Upper lobe of right lung (tissue), 1 donor: ENCODE data around the gene SPDYE1. TPM values are rescaled to one million over a fixed set of nuclear protein-coding genes. Genes with fewer than 3 reads are reported as not detected.
"Not testable (repeated sequence)": the region's sequence is repeated elsewhere in the genome, so short reads cannot be mapped to it uniquely, and the experiment has no call there.

Experiments
- ATAC-seq: fragments of 200-7000 bp; cut with Tn5 transposase; one replicate; pipeline ENCODE4 v1.9.1; 2020; ENCODE audit warnings: mild to moderate bottlenecking, moderate library complexity
- DNase-seq: peaks from one replicate; pipeline ENCODE4 v3.0.0-alpha.2; 2020
- H3K27ac ChIP-seq: fragments of 200-600 bp; one replicate; pipeline ENCODE4 v1.8.0; 2022
- H3K27me3 ChIP-seq: fragments of 200-600 bp; one replicate; pipeline ENCODE4 v1.8.0; 2022; ENCODE audit warnings: mild to moderate bottlenecking
- H3K36me3 ChIP-seq: fragments of 200-600 bp; one replicate; pipeline ENCODE4 v1.8.0; 2022
- H3K4me1 ChIP-seq: fragments of 200-600 bp; one replicate; pipeline ENCODE4 v1.8.0; 2022
- H3K4me3 ChIP-seq: fragments of 200-600 bp; one replicate; pipeline ENCODE4 v1.8.0; 2022; ENCODE audit warnings: mild to moderate bottlenecking
- H3K9me3 ChIP-seq: fragments of 200-600 bp; one replicate; pipeline ENCODE4 v1.8.0; 2022
- CTCF ChIP-seq: fragments of 200-600 bp; IDR thresholded peaks from one replicate; pipeline ENCODE4 v1.8.0; 2022; ENCODE audit warnings: antibody characterized with exemption
- intact Hi-C: fragments of 100-400 bp; cut with DNase I; formaldehyde crosslinking; loops from one replicate; pipeline ENCODE4 v1.11.0; 2022
- long read RNA-seq: library from polyadenylated mRNA; unstranded; transcript quantifications from one replicate; pipeline ENCODE4 v2.0.0, GENCODE V29; 2021
- total RNA-seq: library from RNA; stranded (reverse); fragmentation: NEBNext Ultra II Directional; extraction: Animal tissue kit (Norgen Biotek cat#: 25700); gene quantifications from one replicate; pipeline ENCODE4 v1.2.1, GENCODE V29; 2021
- donor health status: DM: no; HTN: yes; CAD: no; lungs with severe emphysema.

SPDYE1 gene
- not detected for total RNA-seq
- long read RNA-seq, partial matches to known transcripts: 0 of 7 reads
- long read RNA-seq, other reads (novel, unspliced or antisense): 7 of 7 reads

- H3K27ac ChIP-seq, DNase-seq, H3K4me3 ChIP-seq, H3K27me3 ChIP-seq, H3K9me3 ChIP-seq, H3K36me3 ChIP-seq, intact Hi-C loops, H3K4me1 ChIP-seq: not testable (repeated sequence)
- peak; percentile 19 for ATAC-seq
These were observed at the start of gene SPDYE1 for GRCh38 chr7:43997532-43997931. SPDYE1 (plus strand) TSS chr7:43997897; CDS start chr7:43999950, 2,053 bp downstream.

GRCh38 chr7:43952028-43952427 is 45.7 kb upstream of the SPDYE1 start:
- Histone ChIP-seq H3K4me3 (no peak overlapping the region), H3K27me3 (no peaks in the 10 kb centered on the region), H3K9me3 (no peaks in the 10 kb centered on the region), H3K27ac (no peak overlapping the region), H3K36me3 (peaks cover 52% of the 10 kb centered on the region), H3K4me1 (no peaks in the 10 kb centered on the region)
- TF ChIP-seq CTCF: no peak
- intact Hi-C loops: no loop called here
- ATAC-seq: no peak
- DNase-seq: no peak

- Histone ChIP-seq H3K4me1 (no peaks in the 10 kb centered on the region), H3K9me3 (no peaks in the 10 kb centered on the region), H3K4me3 (no peak overlapping the region), H3K27me3 (no peaks in the 10 kb centered on the region), H3K27ac (no peak overlapping the region), H3K36me3 (peaks cover 52% of the 10 kb centered on the region)
- no peak for ATAC-seq
- intact Hi-C loops: no loop called here
- no peak for DNase-seq
- no peak for TF ChIP-seq CTCF
These were observed 44.6 kb upstream of the SPDYE1 start for GRCh38 chr7:43953071-43953470.

- Histone ChIP-seq H3K4me1 (no peaks in the 10 kb centered on the region), H3K36me3 (peaks cover 37% of the 10 kb centered on the region), H3K27me3 (no peaks in the 10 kb centered on the region), H3K4me3 (no peak overlapping the region), H3K9me3 (no peaks in the 10 kb centered on the region), H3K27ac (no peak overlapping the region)
- no peak for ATAC-seq
- DNase-seq: no peak
- intact Hi-C loops: no loop called here
- peak; percentile 31 for TF ChIP-seq CTCF
These were observed 43.0 kb upstream of the SPDYE1 start for GRCh38 chr7:43954524-43955228.

- no peak for DNase-seq
- peaks cover 26% of the 10 kb centered on the region for H3K36me3 ChIP-seq
- H3K27me3 ChIP-seq: no peaks in the 10 kb centered on the region
These were observed 41.7 kb upstream of the SPDYE1 start for GRCh38 chr7:43956027-43956426.

More at GRCh38 chr7:43956027-43956426, 41.7 kb upstream of the SPDYE1 start:
- Histone ChIP-seq H3K27ac (no peak overlapping the region), H3K9me3 (no peaks in the 10 kb centered on the region), H3K4me3 (no peak overlapping the region), H3K4me1 (no peaks in the 10 kb centered on the region)
- TF ChIP-seq CTCF: no peak
- intact Hi-C loops: no loop called here
- no peak for ATAC-seq
